NB4 (cell line): Measurements from ENCODE around the gene SLC47A2.

Experiments
- DNase-seq: peaks from one replicate; pipeline ENCODE4 v3.0.0; 2010; ENCODE audit warnings: low read depth
- H3K4me3 ChIP-seq: one replicate; pipeline ENCODE4 v1.5.1; 2011; ENCODE audit warnings: mild to moderate bottlenecking, low read depth, low read length, moderate library complexity
- MYC ChIP-seq: IDR thresholded peaks from 2 replicates; pipeline ENCODE4 v1.6.1; 2011; ENCODE audit warnings: low read depth, low read length
- POLR2A ChIP-seq: IDR thresholded peaks from 2 replicates; pipeline ENCODE4 v1.6.1; 2011; ENCODE audit warnings: mild to moderate bottlenecking; ENCODE audit not compliant: insufficient read length; ENCODE audit errors: extremely low read depth
- TF ChIP-seq, protein P1 (sequence below): IDR thresholded peaks from 2 replicates; pipeline ENCODE4 v1.6.1; 2011; ENCODE audit warnings: low read depth, low read length
- TF ChIP-seq, protein P2 (sequence below): IDR thresholded peaks from one replicate; pipeline ENCODE4 v1.5.1; 2012; ENCODE audit warnings: low read depth, low read length

Gene SLC47A2

DNA sequence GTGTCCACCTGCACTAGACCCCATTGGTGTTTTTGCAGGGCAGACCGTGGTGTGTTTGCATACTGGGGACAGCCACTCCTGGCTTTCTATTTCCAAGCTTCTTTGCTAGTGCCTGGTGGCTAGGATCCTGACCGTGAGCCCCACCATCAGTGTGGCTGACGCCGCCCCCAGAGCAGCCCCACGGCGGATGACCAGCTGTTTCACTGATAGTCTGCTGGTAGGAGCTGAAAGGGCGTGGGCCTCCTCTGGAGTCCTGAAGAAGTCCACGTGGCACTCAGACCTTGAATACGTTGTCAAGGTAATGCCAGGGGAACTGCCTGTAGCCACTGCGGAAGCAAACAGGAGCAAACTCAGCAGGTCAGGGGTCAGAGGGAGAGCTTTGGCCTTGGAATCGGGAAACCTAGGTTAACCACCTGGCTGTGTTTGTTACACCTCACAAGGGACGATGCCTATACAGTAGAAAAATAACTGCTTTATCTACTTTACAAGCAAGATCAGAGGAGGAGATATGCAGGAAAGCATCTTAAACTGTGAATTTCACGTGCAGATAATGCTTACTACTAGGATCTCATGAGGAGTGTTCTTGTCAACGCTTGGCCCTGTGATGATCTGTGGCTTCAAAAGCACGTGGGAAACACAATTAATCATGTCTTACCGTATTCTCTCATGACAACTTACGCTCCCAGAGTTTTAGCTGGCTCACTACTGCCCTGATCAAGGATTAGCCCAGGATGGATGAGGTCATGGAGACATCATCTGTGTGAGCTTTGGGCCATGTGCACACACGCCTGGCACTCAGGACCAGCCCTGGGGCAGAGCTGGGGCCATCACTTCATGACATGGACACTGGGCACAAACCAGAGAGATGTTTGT lies 37.6 kb downstream of the SLC47A2 start:
- no peak overlapping the region for H3K4me3 ChIP-seq
- DNase-seq: no peak
- TF ChIP-seq, protein P1, sequence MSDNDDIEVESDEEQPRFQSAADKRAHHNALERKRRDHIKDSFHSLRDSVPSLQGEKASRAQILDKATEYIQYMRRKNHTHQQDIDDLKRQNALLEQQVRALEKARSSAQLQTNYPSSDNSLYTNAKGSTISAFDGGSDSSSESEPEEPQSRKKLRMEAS: no peak
- TF ChIP-seq MYC: no peak
- TF ChIP-seq POLR2A: no peak
- TF ChIP-seq, protein P2, sequence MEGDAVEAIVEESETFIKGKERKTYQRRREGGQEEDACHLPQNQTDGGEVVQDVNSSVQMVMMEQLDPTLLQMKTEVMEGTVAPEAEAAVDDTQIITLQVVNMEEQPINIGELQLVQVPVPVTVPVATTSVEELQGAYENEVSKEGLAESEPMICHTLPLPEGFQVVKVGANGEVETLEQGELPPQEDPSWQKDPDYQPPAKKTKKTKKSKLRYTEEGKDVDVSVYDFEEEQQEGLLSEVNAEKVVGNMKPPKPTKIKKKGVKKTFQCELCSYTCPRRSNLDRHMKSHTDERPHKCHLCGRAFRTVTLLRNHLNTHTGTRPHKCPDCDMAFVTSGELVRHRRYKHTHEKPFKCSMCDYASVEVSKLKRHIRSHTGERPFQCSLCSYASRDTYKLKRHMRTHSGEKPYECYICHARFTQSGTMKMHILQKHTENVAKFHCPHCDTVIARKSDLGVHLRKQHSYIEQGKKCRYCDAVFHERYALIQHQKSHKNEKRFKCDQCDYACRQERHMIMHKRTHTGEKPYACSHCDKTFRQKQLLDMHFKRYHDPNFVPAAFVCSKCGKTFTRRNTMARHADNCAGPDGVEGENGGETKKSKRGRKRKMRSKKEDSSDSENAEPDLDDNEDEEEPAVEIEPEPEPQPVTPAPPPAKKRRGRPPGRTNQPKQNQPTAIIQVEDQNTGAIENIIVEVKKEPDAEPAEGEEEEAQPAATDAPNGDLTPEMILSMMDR: no peak

DNA sequence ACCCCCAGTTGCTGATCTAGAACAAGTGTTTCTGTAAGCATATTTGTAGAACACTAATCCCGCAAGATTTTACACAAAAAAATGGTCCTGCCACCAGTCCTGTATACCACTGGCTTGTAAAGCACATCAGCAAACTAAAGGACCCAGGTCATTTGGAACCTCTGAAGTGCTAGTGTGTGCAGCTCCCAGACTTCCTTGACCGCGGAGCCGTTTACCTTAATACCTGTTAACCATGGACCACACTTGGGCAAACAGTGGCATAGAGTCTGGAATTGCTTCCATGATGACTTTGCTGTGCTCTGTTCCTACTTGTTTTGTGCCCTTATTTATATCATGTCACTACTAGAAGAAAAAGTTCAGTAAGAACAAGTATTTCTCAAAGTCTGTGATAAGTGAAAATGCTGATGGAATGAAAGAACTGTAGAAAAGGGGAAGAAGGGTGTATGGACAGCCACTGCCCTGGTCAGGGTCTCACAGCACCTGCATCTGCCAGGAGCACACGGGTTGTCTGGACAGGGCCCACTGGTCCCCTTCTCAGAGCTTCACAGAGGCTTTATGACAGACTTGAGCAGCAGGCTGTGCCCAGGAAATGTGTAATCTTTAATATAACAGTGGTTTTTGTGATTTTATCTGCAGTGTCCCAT lies 38.5 kb downstream of the SLC47A2 start:
- no peak overlapping the region for H3K4me3 ChIP-seq
- TF ChIP-seq, protein P2: no peak
- TF ChIP-seq, protein P1: no peak
- TF ChIP-seq POLR2A: no peak
- TF ChIP-seq MYC: no peak
- DNase-seq: no peak

DNA sequence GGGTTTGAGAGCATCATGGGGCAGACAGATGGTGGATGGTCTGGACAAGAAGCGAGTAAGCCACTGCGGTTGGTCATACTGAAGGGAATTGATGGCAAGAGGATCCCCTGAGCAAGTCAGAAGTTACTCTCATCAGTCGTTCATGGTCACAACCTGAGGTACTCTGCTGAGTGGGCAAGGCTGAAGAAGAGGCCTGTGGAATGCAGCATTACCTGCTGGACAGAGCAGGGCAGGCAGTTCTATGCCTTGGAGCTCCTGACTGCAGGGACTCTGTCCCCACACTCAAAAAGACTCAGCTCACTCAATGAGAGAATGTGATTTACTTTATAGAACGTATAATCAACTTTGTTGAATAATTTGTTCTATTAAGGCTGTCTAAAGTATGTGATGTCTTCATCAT lies 39.5 kb downstream of the SLC47A2 start:
- TF ChIP-seq, protein P2: no peak
- TF ChIP-seq MYC (no peak), POLR2A (no peak)
- TF ChIP-seq, protein P1: no peak
- no peak overlapping the region for H3K4me3 ChIP-seq
- no peak for DNase-seq

GRCh38 chr17:19673623-19674022 lies 42.8 kb downstream of the SLC47A2 start:
- DNase-seq: no peak
- TF ChIP-seq, protein P2: no peak
- TF ChIP-seq MYC (no peak), POLR2A (no peak)
- TF ChIP-seq, protein P1: no peak
- no peak overlapping the region for H3K4me3 ChIP-seq

DNA sequence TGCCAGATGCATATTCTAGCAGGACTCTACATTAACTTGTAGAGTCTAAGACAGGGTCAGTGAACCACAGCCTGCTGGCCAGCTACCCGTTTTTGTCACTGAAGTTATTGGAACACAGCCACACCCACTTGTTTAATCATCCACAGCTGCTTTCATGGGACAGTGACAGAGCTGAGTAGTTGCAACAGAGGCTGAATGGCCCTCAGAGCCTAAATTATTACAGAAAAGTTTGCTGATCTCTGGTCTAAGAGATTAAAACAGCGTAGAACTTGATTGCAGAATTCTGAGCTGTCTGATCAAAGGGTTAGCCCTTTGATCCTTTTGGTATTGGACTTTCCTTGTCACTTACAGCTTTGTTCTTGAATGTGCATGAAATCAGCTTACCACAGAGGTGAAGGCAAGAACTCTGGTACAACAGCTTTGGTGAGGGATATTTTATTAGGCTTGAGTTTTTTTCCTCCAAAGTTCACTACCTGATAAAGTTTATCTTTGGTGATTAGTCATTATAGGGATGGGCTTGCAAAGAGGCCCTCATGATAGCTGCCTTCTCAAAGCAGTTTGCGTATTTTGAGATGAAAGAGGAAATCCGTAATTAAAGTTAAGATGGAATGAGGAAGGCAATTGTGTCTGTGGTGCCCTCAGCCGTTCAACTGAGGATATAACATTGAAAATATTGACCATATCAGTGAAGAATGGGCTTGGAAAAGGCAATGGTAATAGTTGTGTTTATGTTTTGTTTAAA lies 44.2 kb downstream of the SLC47A2 start:
- TF ChIP-seq POLR2A (no peak), MYC (no peak)
- TF ChIP-seq, protein P2: no peak
- TF ChIP-seq, protein P1: no peak
- H3K4me3 ChIP-seq: no peak overlapping the region
- DNase-seq: no peak
